MM.1S (cell line): ENCODE measurements around the gene BZW2.

ENCODE experiments used
- CTCF ChIP-seq: fragments of 300-600 bp; sonication (generic); IDR thresholded peaks from 2 replicates; pipeline ENCODE4 v1.5.1; 2016; ENCODE audit warnings: antibody characterized with exemption, low read length, mixed read lengths
- EZH2 ChIP-seq: fragments of 300-600 bp; sonication (generic); optimal IDR thresholded peaks from 2 replicates; pipeline ENCODE3; 2017; ENCODE audit warnings: low read depth, mild to moderate bottlenecking, antibody characterized with exemption, low read length, mixed read lengths
- EZH2phosphoT487 ChIP-seq: fragments of 300-600 bp; sonication (generic); IDR thresholded peaks from 2 replicates; pipeline ENCODE4 v1.6.1; 2018; ENCODE audit warnings: antibody characterized with exemption, low read length

- TF ChIP-seq CTCF: no peak
- TF ChIP-seq EZH2phosphoT487: no peak
- TF ChIP-seq EZH2: no peak
These were observed 29.9 kb upstream of the BZW2 start for GRCh38 chr7:16616122-16616521.
